Upper lobe of right lung (tissue), 1 donor: ENCODE data around the gene EHD4. TPM values are rescaled to one million over a fixed set of nuclear protein-coding genes. Genes with fewer than 3 reads are reported as not detected.

Experiments used
- ATAC-seq: fragments of 200-7000 bp; cut with Tn5 transposase; one replicate; pipeline ENCODE4 v1.9.1; 2020; ENCODE audit warnings: mild to moderate bottlenecking, moderate library complexity
- DNase-seq: peaks from one replicate; pipeline ENCODE4 v3.0.0-alpha.2; 2020
- H3K27ac ChIP-seq: fragments of 200-600 bp; one replicate; pipeline ENCODE4 v1.8.0; 2022
- H3K27me3 ChIP-seq: fragments of 200-600 bp; one replicate; pipeline ENCODE4 v1.8.0; 2022; ENCODE audit warnings: mild to moderate bottlenecking
- H3K36me3 ChIP-seq: fragments of 200-600 bp; one replicate; pipeline ENCODE4 v1.8.0; 2022
- H3K4me1 ChIP-seq: fragments of 200-600 bp; one replicate; pipeline ENCODE4 v1.8.0; 2022
- H3K4me3 ChIP-seq: fragments of 200-600 bp; one replicate; pipeline ENCODE4 v1.8.0; 2022; ENCODE audit warnings: mild to moderate bottlenecking
- H3K9me3 ChIP-seq: fragments of 200-600 bp; one replicate; pipeline ENCODE4 v1.8.0; 2022
- intact Hi-C: fragments of 100-400 bp; cut with DNase I; formaldehyde crosslinking; loops from one replicate; pipeline ENCODE4 v1.11.0; 2022
- total RNA-seq: library from RNA; stranded (reverse); fragmentation: NEBNext Ultra II Directional; extraction: Animal tissue kit (Norgen Biotek cat#: 25700); gene quantifications from one replicate; pipeline ENCODE4 v1.2.1, GENCODE V29; 2021
- TF ChIP-seq, protein P1 (sequence below): fragments of 200-600 bp; IDR thresholded peaks from one replicate; pipeline ENCODE4 v1.8.0; 2022; ENCODE audit warnings: antibody characterized with exemption
- donor health status: DM: no; HTN: yes; CAD: no; lungs with severe emphysema.

The EHD4 gene
- total RNA-seq, 1 donor from 2014 or later, result 39.5 TPM

DNA sequence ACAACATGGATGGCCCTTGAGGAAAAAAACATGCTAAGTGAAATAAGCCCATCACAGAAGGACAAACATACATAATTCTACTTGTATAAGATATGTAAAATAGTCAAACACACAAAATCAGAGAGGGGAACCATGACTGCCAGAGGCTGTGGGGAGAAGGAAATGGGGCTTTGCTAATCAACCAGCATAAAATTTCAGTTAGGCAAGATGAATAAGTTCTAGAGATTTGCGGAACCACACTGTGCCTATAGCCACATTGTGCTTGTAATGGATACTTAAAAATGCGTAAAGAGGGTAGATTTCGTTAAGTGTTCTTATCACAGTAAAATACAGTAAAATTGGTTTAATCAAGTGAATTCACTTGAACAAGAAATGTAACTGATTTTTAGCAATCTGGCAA lies 44.8 kb downstream of the EHD4 start:
- Histone ChIP-seq H3K4me1 (peaks cover 74% of the 10 kb centered on the region), H3K27me3 (no peaks in the 10 kb centered on the region), H3K4me3 (no peak overlapping the region), H3K36me3 (peaks cover 15% of the 10 kb centered on the region), H3K27ac (peak overlapping the region; percentile 65), H3K9me3 (no peaks in the 10 kb centered on the region)
- ATAC-seq, result no peak
- DNase-seq, result peak; percentile 1
- TF ChIP-seq, protein P1, sequence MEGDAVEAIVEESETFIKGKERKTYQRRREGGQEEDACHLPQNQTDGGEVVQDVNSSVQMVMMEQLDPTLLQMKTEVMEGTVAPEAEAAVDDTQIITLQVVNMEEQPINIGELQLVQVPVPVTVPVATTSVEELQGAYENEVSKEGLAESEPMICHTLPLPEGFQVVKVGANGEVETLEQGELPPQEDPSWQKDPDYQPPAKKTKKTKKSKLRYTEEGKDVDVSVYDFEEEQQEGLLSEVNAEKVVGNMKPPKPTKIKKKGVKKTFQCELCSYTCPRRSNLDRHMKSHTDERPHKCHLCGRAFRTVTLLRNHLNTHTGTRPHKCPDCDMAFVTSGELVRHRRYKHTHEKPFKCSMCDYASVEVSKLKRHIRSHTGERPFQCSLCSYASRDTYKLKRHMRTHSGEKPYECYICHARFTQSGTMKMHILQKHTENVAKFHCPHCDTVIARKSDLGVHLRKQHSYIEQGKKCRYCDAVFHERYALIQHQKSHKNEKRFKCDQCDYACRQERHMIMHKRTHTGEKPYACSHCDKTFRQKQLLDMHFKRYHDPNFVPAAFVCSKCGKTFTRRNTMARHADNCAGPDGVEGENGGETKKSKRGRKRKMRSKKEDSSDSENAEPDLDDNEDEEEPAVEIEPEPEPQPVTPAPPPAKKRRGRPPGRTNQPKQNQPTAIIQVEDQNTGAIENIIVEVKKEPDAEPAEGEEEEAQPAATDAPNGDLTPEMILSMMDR, result no peak
- intact Hi-C loops, result no loop called here

DNA sequence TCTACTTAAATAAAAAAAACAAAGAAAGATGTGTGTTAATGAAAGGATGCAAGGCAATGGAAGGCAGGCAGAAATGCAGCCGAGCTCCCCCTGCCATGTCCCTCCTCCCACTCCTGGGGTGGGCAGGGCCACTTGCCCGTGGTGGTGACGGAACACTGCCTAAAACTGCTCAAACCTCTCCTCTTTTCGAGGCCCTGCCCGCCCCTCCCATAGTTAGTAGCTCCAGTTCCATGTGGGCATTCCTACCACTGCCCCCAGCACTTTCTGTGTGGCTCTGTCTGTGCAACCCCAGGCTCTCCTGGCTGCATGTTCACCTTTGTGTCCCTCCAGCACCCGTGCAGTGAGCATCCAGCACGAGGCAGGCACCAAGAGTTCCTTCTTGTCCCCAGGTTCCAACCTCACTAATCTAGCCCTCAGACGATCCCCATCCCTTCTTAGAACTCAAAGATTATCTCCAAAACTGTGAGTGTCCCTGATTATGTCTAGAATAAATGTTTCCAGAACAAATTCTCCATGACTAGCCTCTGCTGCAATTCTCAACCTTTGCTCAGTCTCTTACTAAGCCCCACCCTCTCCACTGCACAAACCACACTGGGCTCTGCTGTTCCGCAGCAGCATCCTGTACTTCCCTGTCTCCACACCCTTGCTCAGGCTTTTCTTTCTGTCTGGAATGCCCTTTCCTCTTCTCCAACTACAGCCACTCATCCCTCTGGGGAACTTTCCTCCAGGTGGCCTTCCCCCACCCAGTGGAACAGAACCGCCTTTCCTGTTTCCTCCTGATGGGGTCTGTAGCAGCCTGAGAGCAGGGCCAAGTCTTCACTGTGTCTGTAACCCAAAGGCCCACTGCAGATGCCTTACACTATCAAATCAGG lies 45.9 kb downstream of the EHD4 start:
- peak; percentile 73 for ATAC-seq
- Histone ChIP-seq H3K9me3 (no peaks in the 10 kb centered on the region), H3K4me1 (peaks cover 74% of the 10 kb centered on the region), H3K36me3 (peaks cover 15% of the 10 kb centered on the region), H3K4me3 (no peak overlapping the region), H3K27me3 (no peaks in the 10 kb centered on the region), H3K27ac (peak overlapping the region; percentile 70)
- no peak for DNase-seq
- intact Hi-C loops, result no loop called here
- TF ChIP-seq, protein P1, result no peak

DNA sequence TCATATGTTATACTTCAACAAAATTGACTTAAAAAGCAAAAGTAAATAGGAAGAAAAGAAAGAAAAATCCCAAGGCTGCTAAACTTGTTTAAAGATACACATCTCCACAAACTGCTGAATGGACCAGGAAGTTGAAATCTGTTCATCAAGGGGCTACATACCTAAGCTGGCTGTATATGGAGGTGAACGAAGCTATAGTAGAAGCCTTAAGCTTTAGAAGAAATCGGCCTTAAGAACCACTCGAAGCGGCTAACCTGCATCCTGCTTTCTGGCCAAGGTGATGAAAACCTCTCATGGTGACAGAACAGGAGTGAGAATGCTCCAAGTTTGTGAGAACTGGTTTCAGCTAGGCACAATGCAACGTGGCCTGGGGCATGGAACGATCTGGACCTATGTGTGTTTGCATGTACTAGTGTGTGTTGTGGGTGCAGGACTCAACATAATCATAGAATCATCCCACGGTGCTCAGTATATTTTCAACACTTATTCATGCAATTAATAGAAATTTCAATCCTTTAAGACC lies 47.2 kb downstream of the EHD4 start:
- DNase-seq (peak; percentile 1), ATAC-seq (no peak)
- peaks cover 74% of the 10 kb centered on the region for H3K4me1 ChIP-seq
- no peaks in the 10 kb centered on the region for H3K27me3 ChIP-seq
- no peaks in the 10 kb centered on the region for H3K9me3 ChIP-seq
- intact Hi-C loops, result no loop called here
- TF ChIP-seq, protein P1, result no peak
- H3K36me3 ChIP-seq, result peaks cover 15% of the 10 kb centered on the region
- no peak overlapping the region for H3K4me3 ChIP-seq
- H3K27ac ChIP-seq, result peak overlapping the region; percentile 70

DNA sequence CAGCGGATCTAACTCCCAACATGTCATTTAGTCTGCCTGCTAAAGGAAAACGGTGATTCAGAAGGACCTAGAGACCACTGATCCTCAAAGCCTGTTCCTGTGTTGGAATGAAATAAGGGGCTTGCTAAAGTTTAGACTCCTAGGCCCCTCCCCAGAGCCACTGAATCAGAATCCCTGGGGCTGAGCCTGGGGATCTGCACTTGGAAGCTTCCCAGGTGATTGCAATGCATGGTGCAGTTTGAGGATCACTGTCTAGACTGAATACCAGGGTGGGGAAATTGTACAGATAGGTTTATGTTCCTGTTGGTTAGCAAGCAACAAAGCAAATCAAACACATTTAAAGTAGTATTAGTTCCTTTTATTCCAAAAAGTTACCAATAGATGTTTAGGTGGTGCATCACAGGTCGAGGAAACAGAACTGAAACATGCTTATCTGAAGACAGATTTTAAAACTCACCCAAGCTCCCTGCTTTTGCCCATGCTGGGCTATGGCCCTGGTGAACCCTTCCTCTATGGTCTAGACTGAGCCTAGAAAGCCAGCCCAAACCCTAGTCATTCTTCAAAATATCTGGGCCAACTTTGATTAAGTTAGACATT lies 48.9 kb downstream of the EHD4 start:
- Histone ChIP-seq H3K27ac (no peak overlapping the region), H3K36me3 (peaks cover 23% of the 10 kb centered on the region), H3K9me3 (no peaks in the 10 kb centered on the region), H3K4me1 (peaks cover 63% of the 10 kb centered on the region), H3K27me3 (no peaks in the 10 kb centered on the region), H3K4me3 (no peak overlapping the region)
- ATAC-seq, result no peak
- intact Hi-C loops, result no loop called here
- TF ChIP-seq, protein P1, result no peak
- peak; percentile 2 for DNase-seq

DNA sequence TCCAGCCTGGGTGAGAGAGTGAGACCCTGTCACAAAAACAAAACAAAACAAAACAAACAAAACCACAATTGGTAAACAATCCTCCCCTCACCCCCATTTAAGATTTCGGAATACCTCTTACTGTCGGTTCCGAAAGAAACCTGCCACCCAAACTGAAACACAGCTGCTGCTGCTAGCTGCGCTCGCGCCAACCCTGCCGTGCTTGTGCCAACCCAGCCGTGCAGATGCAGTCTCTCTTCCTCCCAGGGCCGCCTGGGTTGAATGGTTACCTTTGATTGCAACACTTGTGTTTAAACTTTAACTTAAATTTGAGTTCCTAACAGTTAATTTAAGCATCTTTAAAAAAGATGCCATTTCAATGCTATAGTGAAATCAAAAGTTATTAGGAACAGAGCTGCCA lies 50.0 kb downstream of the EHD4 start:
- Histone ChIP-seq H3K4me3 (no peak overlapping the region), H3K27me3 (no peaks in the 10 kb centered on the region), H3K9me3 (no peaks in the 10 kb centered on the region), H3K4me1 (peaks cover 63% of the 10 kb centered on the region), H3K36me3 (peaks cover 28% of the 10 kb centered on the region), H3K27ac (no peak overlapping the region)
- no peak for ATAC-seq
- TF ChIP-seq, protein P1, result no peak
- intact Hi-C loops, result no loop called here
- peak; percentile 32 for DNase-seq
